ENCODE measurements around the gene HIBCH. TPM values are rescaled to one million over a fixed set of nuclear protein-coding genes. Genes with fewer than 3 reads are reported as not detected.
A peak's percentile ranks its signal among the peaks of the same experiment; 100 is the strongest.
"Not testable (repeated sequence)": the region's sequence is repeated elsewhere in the genome, so short reads cannot be mapped to it uniquely, and the experiment has no call there.

HIBCH gene
- total RNA-seq, 4 donors from 2014 or later = 16.5 to 20.1 (median 18.3) TPM

- H3K27me3 ChIP-seq = no peaks in the 10 kb centered on the region
- peaks cover 0 to 42% (median under 1%) of the 10 kb centered on the region in 3 donors for H3K4me1 ChIP-seq
- TF ChIP-seq CTCF (IDR thresholded peaks at IDR 0.05) (no peak), EP300 (IDR thresholded peaks at IDR 0.05) (no peak), POLR2AphosphoS5 (IDR thresholded peaks at IDR 0.05) (no peak), POLR2A (IDR thresholded peaks at IDR 0.05) (no peak)
- no peaks in the 10 kb centered on the region for H3K36me3 ChIP-seq
- no peak overlapping the region for H3K4me3 ChIP-seq
- H3K9me3 ChIP-seq = no peaks in the 10 kb centered on the region
- peak overlapping the region; percentile 45 to 92 (median 92) for H3K27ac ChIP-seq
- 89 to 92% methylated on average over 3 to 4 of the region's 4 CpGs for WGBS, 2 donors (ENCODE audit: low coverage in 1 of 2)
- ATAC-seq = no peak
Observed at GRCh38 chr2:190320696-190321095, 1.1 kb upstream of the HIBCH start.

- WGBS, 2 donors (ENCODE audit: low coverage in 1 of 2) = 0 to 2% methylated on average over 6 of the region's 12 CpGs
Observed at GRCh38 chr2:190318931-190319554, 583 bp downstream of the HIBCH start.

GRCh38 chr2:190318514-190318913 is 1.1 kb downstream of the HIBCH start:
- TF ChIP-seq POLR2A (IDR thresholded peaks at IDR 0.05) (no peak), POLR2AphosphoS5 (IDR thresholded peaks at IDR 0.05) (no peak), EP300 (IDR thresholded peaks at IDR 0.05) (no peak), CTCF (IDR thresholded peaks at IDR 0.05) (no peak)

More at GRCh38 chr2:190318931-190319554, 583 bp downstream of the HIBCH start:
- Histone ChIP-seq H3K27me3 (no peaks in the 10 kb centered on the region), H3K9me3 (no peaks in the 10 kb centered on the region), H3K27ac (peak overlapping the region; percentile 62 to 92 (median 92)), H3K4me1 (peaks cover 0 to 55% (median 7%) of the 10 kb centered on the region in 3 donors), H3K4me3 (peak overlapping the region; percentile 64 to 74), H3K36me3 (no peaks in the 10 kb centered on the region)
- TF ChIP-seq POLR2A (IDR thresholded peaks at IDR 0.05) = no peak
- no peak for TF ChIP-seq POLR2AphosphoS5 (IDR thresholded peaks at IDR 0.05)
- TF ChIP-seq EP300 (IDR thresholded peaks at IDR 0.05) = no peak
- TF ChIP-seq CTCF (IDR thresholded peaks at IDR 0.05) = no peak
- ATAC-seq = peak; percentile 4

GRCh38 chr2:190315273-190315672 is 4.4 kb downstream of the HIBCH start:
- no peak for ATAC-seq
- no peak overlapping the region for H3K4me3 ChIP-seq
- WGBS, 2 donors (ENCODE audit: low coverage in 1 of 2) = 44 to 49% methylated on average over 2 of the region's 2 CpGs
- H3K27ac ChIP-seq = no peak overlapping the region
- TF ChIP-seq POLR2A (IDR thresholded peaks at IDR 0.05) (no peak), POLR2AphosphoS5 (IDR thresholded peaks at IDR 0.05) (no peak), EP300 (IDR thresholded peaks at IDR 0.05) (no peak), CTCF (IDR thresholded peaks at IDR 0.05) (no peak)
- no peaks in the 10 kb centered on the region for H3K27me3 ChIP-seq
- H3K36me3 ChIP-seq = peaks cover 0 to 8% of the 10 kb centered on the region in 2 donors
- peaks cover 0 to 49% (median 7%) of the 10 kb centered on the region in 3 donors for H3K4me1 ChIP-seq
- H3K9me3 ChIP-seq = no peaks in the 10 kb centered on the region

More at GRCh38 chr2:190318514-190318913, 1.1 kb downstream of the HIBCH start:
- ATAC-seq = no peak
- H3K36me3 ChIP-seq = no peaks in the 10 kb centered on the region
- no peaks in the 10 kb centered on the region for H3K9me3 ChIP-seq
- peak overlapping the region; percentile 64 to 74 for H3K4me3 ChIP-seq
- H3K27ac ChIP-seq = peak overlapping the region in 3 of 4 donors; percentile 91 to 92 (median 92)
- H3K4me1 ChIP-seq = peaks cover 0 to 55% (median 7%) of the 10 kb centered on the region in 3 donors
- 38 to 47% methylated on average over 3 to 4 of the region's 4 CpGs for WGBS, 2 donors (ENCODE audit: low coverage in 1 of 2)
- no peaks in the 10 kb centered on the region for H3K27me3 ChIP-seq

GRCh38 chr2:190313880-190314279 is 5.7 kb downstream of the HIBCH start:
- 61 to 80% methylated on average over 1 of the region's 1 CpG for WGBS, 2 donors (ENCODE audit: low coverage in 1 of 2)
- ATAC-seq = no peak
- Histone ChIP-seq H3K27ac (no peak overlapping the region), H3K4me3 (no peak overlapping the region), H3K4me1 (peaks cover 0 to 43% (median 7%) of the 10 kb centered on the region in 3 donors), H3K27me3 (no peaks in the 10 kb centered on the region), H3K36me3 (peaks cover 0 to 20% of the 10 kb centered on the region in 2 donors), H3K9me3 (no peaks in the 10 kb centered on the region)
- TF ChIP-seq CTCF (IDR thresholded peaks at IDR 0.05) (no peak), EP300 (IDR thresholded peaks at IDR 0.05) (no peak), POLR2A (IDR thresholded peaks at IDR 0.05) (no peak), POLR2AphosphoS5 (IDR thresholded peaks at IDR 0.05) (no peak)

- Histone ChIP-seq H3K4me1 (peaks cover 0 to 31% (median 7%) of the 10 kb centered on the region in 3 donors), H3K36me3 (peaks cover 0 to 33% of the 10 kb centered on the region in 2 donors)
- H3K27me3 ChIP-seq, H3K27ac ChIP-seq, H3K9me3 ChIP-seq, H3K4me3 ChIP-seq, ATAC-seq: not testable (repeated sequence)
- 74% methylated on average over 4 of the region's 5 CpGs; no CpG with 5 or more reads in 1 of the 2 donors for WGBS, 2 donors (ENCODE audit: low coverage in 1 of 2)
Observed at GRCh38 chr2:190312635-190313025, 7.0 kb downstream of the HIBCH start.
